Amniotic epithelial cell (primary cell): ENCODE data around the gene ZBP1.

Experiments
- DNase-seq: peaks from one replicate; pipeline ENCODE4 v3.0.0-alpha.2; 2010; ENCODE audit warnings: low read depth

The ZBP1 gene

GRCh38 chr20:57598491-57598890, 21.7 kb downstream of the ZBP1 start:
- DNase-seq: no peak

- no peak for DNase-seq
Observed at GRCh38 chr20:57598060-57598459, 22.2 kb downstream of the ZBP1 start.

GRCh38 chr20:57596998-57597939, 23.0 kb downstream of the ZBP1 start:
- DNase-seq: peak; percentile 8

- no peak for DNase-seq
Observed at GRCh38 chr20:57596358-57596757, 23.9 kb downstream of the ZBP1 start.

GRCh38 chr20:57595041-57596030, 24.9 kb downstream of the ZBP1 start:
- DNase-seq: no peak

GRCh38 chr20:57594092-57594951, 25.9 kb downstream of the ZBP1 start:
- DNase-seq: peak; percentile 8

GRCh38 chr20:57593134-57593886, 26.9 kb downstream of the ZBP1 start:
- DNase-seq: no peak

GRCh38 chr20:57592263-57593092, 27.7 kb downstream of the ZBP1 start:
- no peak for DNase-seq

GRCh38 chr20:57591289-57592229, 28.7 kb downstream of the ZBP1 start:
- no peak for DNase-seq

- no peak for DNase-seq
Observed at GRCh38 chr20:57590485-57591288, 29.5 kb downstream of the ZBP1 start.

- no peak for DNase-seq
Observed at GRCh38 chr20:57589728-57590484, 30.3 kb downstream of the ZBP1 start.

- DNase-seq: no peak
Observed at GRCh38 chr20:57589123-57589727, 31.0 kb downstream of the ZBP1 start.

GRCh38 chr20:57588596-57588995, 31.6 kb downstream of the ZBP1 start:
- no peak for DNase-seq

- peak; percentile 7 for DNase-seq
Observed at GRCh38 chr20:57587989-57588377, 32.2 kb downstream of the ZBP1 start.

GRCh38 chr20:57587278-57587988, 32.8 kb downstream of the ZBP1 start:
- DNase-seq: no peak

GRCh38 chr20:57586943-57587277, 33.3 kb downstream of the ZBP1 start:
- no peak for DNase-seq
